ENCODE results near the gene ANKRD9.

Gene ANKRD9

GRCh38 chr14:102472791-102473150 is 36.8 kb downstream of the ANKRD9 start:
- no peak for TF ChIP-seq CTCF (IDR thresholded peaks at IDR 0.05; ENCODE audit: low read length)
- Histone ChIP-seq H3K27ac (ENCODE audit: low read depth, low read length, poor library complexity, severe bottlenecking) (no peak overlapping the region), H3K79me2 (ENCODE audit: insufficient read depth, low read length) (no peaks in the 10 kb centered on the region), H3K4me1 (ENCODE audit: insufficient read depth, low read length, severe bottlenecking) (no peaks in the 10 kb centered on the region), H3F3A (ENCODE audit: insufficient read depth, low read length) (no peaks in the 10 kb centered on the region), H3K9ac (ENCODE audit: low read length) (no peak overlapping the region), H2AFZ (ENCODE audit: low read length) (no peak overlapping the region), H3K4me2 (ENCODE audit: low read length) (no peak overlapping the region), H3K9me3 (ENCODE audit: low read length) (no peaks in the 10 kb centered on the region), H3K36me3 (ENCODE audit: insufficient read depth, low read length) (no peaks in the 10 kb centered on the region), H3K4me3 (ENCODE audit: low read depth, low read length, poor library complexity, severe bottlenecking) (no peak overlapping the region), H4K20me1 (ENCODE audit: insufficient read depth, low read length) (no peaks in the 10 kb centered on the region), H3K9me2 (ENCODE audit: low read depth, low read length) (no peaks in the 10 kb centered on the region), H3K27me3 (ENCODE audit: insufficient read depth, low read length) (no peaks in the 10 kb centered on the region)

- Histone ChIP-seq H3F3A (ENCODE audit: insufficient read depth, low read length) (no peaks in the 10 kb centered on the region), H3K4me3 (ENCODE audit: low read depth, low read length, poor library complexity, severe bottlenecking) (no peak overlapping the region), H3K9me2 (ENCODE audit: low read depth, low read length) (no peaks in the 10 kb centered on the region), H3K4me1 (ENCODE audit: insufficient read depth, low read length, severe bottlenecking) (no peaks in the 10 kb centered on the region), H3K79me2 (ENCODE audit: insufficient read depth, low read length) (no peaks in the 10 kb centered on the region), H3K27me3 (ENCODE audit: insufficient read depth, low read length) (no peaks in the 10 kb centered on the region), H3K27ac (ENCODE audit: low read depth, low read length, poor library complexity, severe bottlenecking) (no peak overlapping the region), H3K9me3 (ENCODE audit: low read length) (no peaks in the 10 kb centered on the region), H3K4me2 (ENCODE audit: low read length) (no peak overlapping the region), H4K20me1 (ENCODE audit: insufficient read depth, low read length) (no peaks in the 10 kb centered on the region), H3K9ac (ENCODE audit: low read length) (no peak overlapping the region), H2AFZ (ENCODE audit: low read length) (no peak overlapping the region), H3K36me3 (ENCODE audit: insufficient read depth, low read length) (no peaks in the 10 kb centered on the region)
- TF ChIP-seq EZH2 (IDR thresholded peaks at IDR 0.05; ENCODE audit: borderline replicate concordance, low read length) (no peak), CTCF (IDR thresholded peaks at IDR 0.05; ENCODE audit: low read length) (no peak)
Observed at GRCh38 chr14:102471921-102472790, 37.4 kb downstream of the ANKRD9 start.

DNA sequence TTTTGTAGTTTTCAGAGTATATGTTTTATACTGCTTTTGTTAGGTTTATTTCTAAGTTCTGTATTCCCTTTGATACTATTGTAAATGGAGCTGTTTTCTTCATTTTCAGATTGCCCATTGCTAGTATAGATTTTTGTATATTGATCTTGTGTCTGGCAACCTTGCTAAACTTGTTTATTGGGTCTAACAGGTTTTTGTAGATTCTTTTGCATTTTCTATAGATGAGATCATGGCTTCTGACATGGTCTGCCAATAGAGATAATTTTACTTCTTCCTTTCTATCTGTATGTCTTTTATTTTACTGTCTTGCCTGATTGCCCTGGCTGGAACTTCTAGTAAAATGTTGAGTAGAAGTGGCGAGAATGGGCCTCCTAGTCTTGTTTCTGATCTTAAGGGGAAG is 40.3 kb downstream of the ANKRD9 start:
- Histone ChIP-seq H3K9me3 (ENCODE audit: low read length) (no peaks in the 10 kb centered on the region), H3K4me3 (ENCODE audit: low read depth, low read length, poor library complexity, severe bottlenecking) (no peak overlapping the region), H2AFZ (ENCODE audit: low read length) (no peak overlapping the region), H3K79me2 (ENCODE audit: insufficient read depth, low read length) (no peaks in the 10 kb centered on the region), H3K9ac (ENCODE audit: low read length) (no peak overlapping the region), H3K27me3 (ENCODE audit: insufficient read depth, low read length) (no peaks in the 10 kb centered on the region), H3K36me3 (ENCODE audit: insufficient read depth, low read length) (no peaks in the 10 kb centered on the region), H3K4me2 (ENCODE audit: low read length) (no peak overlapping the region), H3F3A (ENCODE audit: insufficient read depth, low read length) (no peaks in the 10 kb centered on the region), H3K4me1 (ENCODE audit: insufficient read depth, low read length, severe bottlenecking) (no peaks in the 10 kb centered on the region), H3K27ac (ENCODE audit: low read depth, low read length, poor library complexity, severe bottlenecking) (no peak overlapping the region), H3K9me2 (ENCODE audit: low read depth, low read length) (no peaks in the 10 kb centered on the region), H4K20me1 (ENCODE audit: insufficient read depth, low read length) (no peaks in the 10 kb centered on the region)
- TF ChIP-seq CTCF (IDR thresholded peaks at IDR 0.05; ENCODE audit: low read length) = no peak
- TF ChIP-seq EZH2 (IDR thresholded peaks at IDR 0.05; ENCODE audit: borderline replicate concordance, low read length) = no peak

All from OCI-LY1 (cell line).